Endothelial cell of hepatic sinusoid (primary cell): ENCODE data around the gene GAS2L1.

Experiments used
- in situ Hi-C: cut with HindIII; loops from 2 replicates; pipeline ENCODE4 v1.10.0; 2017; ENCODE audit warnings: low sequenced_read_pairs

Gene GAS2L1

GRCh38 chr22:29275167-29275566 is 31.3 kb upstream of the GAS2L1 start:
- in situ Hi-C loops = loop anchor here (5.0 kb wide), 1 partner anchor 72 kb away; no protein-coding TSS in a partner anchor

GRCh38 chr22:29275819-29276565 is 30.5 kb upstream of the GAS2L1 start:
- in situ Hi-C loops = loop anchor here (5.0 kb wide), 1 partner anchor 71 kb away; no protein-coding TSS in a partner anchor

DNA sequence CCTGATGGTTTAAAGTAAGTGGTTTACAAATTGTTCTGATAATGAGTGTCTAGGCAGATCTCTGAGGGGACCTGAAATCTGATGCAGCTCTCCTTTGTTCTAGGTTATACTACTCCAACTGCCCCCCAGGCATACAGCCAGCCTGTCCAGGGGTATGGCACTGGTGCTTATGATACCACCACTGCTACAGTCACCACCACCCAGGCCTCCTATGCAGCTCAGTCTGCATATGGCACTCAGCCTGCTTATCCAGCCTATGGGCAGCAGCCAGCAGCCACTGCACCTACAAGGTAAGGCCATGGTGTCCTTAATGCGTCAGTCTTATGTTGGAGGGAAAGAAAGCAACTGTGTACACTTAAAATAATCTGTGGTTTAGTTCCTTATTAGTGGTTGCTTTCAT is 28.5 kb upstream of the GAS2L1 start:
- in situ Hi-C loops = loop anchor here (5.0 kb wide), 1 partner anchor 69 kb away; no protein-coding TSS in a partner anchor

GRCh38 chr22:29284196-29284595 is 22.3 kb upstream of the GAS2L1 start:
- in situ Hi-C loops = no loop called here

GRCh38 chr22:29288837-29289236 is 17.6 kb upstream of the GAS2L1 start:
- in situ Hi-C loops = no loop called here

DNA sequence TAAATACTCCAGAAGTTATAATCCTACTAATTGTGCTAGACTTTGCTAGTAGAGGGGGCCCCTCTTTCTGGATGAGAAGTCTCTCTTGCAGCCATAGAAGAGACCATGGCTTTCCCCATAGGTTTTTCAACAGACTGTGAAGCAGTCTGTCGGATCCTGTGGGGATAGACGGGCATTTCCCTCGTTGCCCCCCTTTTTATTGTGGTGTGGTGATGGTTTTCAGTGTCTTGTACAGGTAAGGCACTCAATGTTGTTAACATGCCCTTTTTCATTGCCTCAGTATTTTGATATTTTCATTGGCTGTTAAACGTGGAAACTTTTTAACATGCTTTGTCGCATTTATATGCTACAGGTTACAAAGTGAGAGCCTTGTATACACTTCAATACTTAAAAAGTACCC is 16.4 kb upstream of the GAS2L1 start:
- in situ Hi-C loops = no loop called here

DNA sequence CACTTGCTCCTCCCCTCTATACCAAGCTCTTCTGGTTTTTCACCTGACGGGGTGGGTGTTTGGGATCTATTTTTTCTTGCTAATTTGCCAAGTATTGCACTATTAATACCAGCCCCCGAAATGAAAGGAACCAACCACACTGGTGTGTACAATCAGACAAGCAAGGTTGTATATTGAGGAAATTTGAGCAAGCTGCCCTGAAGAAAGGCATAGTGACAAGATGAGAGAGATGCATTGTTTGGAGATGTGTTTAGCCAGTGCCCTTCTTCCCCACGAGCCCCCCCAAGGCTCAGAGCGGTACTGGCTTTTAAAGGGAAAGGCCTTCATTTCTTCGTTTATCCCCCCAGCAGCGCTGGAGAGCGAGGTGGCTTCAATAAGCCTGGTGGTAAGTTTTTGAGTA is 15.2 kb upstream of the GAS2L1 start:
- in situ Hi-C loops = no loop called here

DNA sequence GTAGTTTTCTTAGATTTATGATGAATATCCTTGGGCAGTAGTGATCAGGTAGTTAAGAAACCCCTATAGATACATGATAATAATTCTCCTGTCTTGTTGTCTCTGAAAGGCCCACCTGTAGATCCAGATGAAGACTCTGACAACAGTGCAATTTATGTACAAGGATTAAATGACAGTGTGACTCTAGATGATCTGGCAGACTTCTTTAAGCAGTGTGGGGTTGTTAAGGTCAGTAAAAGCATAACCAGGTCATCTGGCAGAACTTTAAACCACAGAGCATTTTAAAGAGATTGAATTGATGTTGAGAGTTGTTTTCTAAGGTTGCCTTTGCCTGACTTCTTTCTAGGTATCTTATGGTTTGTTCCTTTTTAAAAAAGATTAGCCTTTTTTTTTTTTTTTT is 14.1 kb upstream of the GAS2L1 start:
- in situ Hi-C loops = no loop called here

GRCh38 chr22:29298641-29299040 is 7.8 kb upstream of the GAS2L1 start:
- in situ Hi-C loops = no loop called here

DNA sequence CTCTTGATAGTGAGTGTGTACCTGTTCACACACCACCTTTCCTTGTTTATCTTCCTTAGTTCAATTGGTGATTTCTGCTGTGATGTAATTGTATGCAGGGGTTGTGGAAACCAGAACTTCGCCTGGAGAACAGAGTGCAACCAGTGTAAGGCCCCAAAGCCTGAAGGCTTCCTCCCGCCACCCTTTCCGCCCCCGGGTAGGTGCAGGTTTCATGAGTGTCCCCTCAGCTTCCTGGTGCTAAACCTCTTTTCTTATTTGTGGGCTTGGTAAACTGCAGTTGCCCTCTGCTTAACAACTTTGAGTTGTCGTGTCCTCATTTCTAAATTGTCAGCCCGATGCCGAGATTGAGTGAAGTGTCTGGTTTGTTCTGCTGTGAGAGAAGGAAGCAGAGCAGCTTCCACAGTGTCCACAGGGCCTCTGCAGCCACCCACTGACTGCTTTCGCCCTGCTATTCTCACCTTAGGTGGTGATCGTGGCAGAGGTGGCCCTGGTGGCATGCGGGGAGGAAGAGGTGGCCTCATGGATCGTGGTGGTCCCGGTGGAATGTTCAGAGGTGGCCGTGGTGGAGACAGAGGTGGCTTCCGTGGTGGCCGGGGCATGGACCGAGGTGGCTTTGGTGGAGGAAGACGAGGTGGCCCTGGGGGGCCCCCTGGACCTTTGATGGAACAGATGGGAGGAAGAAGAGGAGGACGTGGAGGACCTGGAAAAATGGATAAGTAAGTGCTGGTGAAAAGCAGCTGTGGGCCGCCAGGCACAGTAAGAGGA is 7.1 kb upstream of the GAS2L1 start:
- in situ Hi-C loops = no loop called here

GRCh38 chr22:29300467-29300806 is 6.0 kb upstream of the GAS2L1 start:
- in situ Hi-C loops = no loop called here

DNA sequence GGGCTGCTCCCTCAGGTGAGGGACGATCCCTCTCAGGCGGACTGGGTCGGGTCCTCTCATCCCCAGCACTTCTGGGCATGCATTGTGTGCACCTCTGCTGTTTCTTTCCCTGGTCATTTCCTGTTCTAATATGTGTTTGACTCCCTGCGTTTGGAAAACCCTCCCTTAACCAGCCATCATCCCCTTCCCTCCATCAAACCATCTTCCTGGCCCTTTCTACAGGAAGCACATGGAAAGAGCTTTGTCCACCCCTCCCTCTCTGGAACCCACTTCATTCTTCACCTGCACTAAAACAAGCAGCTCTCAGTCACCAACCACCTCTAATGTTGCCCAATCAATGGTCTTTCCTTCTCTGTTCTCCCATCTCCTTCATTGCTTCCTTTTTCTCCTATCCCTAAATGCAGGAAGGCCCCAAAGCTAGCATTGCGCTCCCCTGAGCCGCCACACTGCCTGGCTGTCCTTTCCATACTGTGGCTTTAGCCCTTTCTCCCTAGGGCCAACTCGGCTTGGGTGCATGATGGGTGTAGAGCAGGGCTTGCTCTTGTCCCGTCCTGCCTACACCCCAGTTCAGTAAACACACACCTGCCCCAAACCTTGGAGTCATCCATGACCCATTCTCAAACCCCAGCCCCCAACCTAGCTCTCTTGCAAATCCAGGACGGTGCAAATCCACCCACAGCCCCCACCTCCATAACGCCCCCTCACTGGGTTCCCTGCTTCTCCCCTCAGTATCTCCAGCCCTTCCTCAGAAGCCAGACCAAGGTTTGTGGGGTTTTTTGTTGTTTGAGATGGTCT is 5.4 kb upstream of the GAS2L1 start:
- in situ Hi-C loops = no loop called here

- in situ Hi-C loops = no loop called here
Observed at GRCh38 chr22:29301716-29302401, 4.6 kb upstream of the GAS2L1 start.

GRCh38 chr22:29302402-29302680 is 4.1 kb upstream of the GAS2L1 start:
- in situ Hi-C loops = no loop called here

DNA sequence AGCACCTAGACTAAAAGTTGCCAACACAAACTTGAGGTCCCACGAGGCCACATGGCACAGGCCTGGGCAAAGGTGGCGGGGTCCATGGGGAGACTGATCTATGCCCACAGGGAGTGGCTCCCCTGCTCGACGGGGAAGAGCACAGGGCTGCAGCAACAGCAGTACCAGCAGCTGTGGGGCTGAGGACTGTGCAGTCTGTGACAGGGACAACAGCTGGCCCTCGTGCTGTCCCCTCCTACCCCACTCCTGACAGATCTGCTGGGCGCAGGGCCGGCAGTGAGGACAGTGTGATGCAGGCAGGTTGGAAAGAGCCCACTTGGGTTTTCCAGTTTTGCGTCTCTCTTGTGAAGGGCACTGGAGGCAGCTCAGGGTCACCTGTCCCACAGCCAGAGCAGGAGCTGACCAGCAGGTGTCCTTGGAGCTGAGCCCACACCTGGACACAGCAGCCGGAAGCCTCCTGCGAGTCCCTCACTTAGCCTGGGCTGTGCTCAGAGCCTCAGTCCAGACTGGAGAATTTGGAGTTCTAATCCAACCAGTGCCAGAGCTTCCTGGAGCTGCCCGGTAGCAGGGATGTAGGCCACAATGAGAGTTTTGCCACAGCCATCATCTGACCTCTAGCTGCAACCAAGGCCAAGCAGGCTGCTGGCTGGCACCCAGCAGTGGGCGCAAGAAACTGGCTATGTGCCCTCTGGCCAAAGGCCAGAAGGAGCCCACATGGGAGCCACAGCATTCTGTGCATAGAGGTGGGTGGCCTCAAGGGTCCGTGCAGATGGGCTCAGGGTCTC is 3.6 kb upstream of the GAS2L1 start:
- in situ Hi-C loops = no loop called here

GRCh38 chr22:29305836-29306174 is 645 bp upstream of the GAS2L1 start:
- in situ Hi-C loops = no loop called here

GRCh38 chr22:29306835-29307595 is 565 bp downstream of the GAS2L1 start:
- in situ Hi-C loops = no loop called here

GRCh38 chr22:29307596-29308147 is 1.2 kb downstream of the GAS2L1 start:
- in situ Hi-C loops = no loop called here

- in situ Hi-C loops = no loop called here
Observed at GRCh38 chr22:29308148-29308790, 1.8 kb downstream of the GAS2L1 start.
